Mesodermal cell (in vitro differentiated cells): Measurements from ENCODE around the gene RNF144B.

Source experiments
- H3K27ac ChIP-seq: 2 replicates; pipeline ENCODE4 v1.7.0; 2013; ENCODE audit warnings: mild to moderate bottlenecking, low read depth, low read length, moderate library complexity; ENCODE audit not compliant: severe bottlenecking
- H3K36me3 ChIP-seq: 2 replicates; pipeline ENCODE4 v1.7.1; 2013; ENCODE audit warnings: mild to moderate bottlenecking, low read length, moderate library complexity; ENCODE audit not compliant: control insufficient read depth, insufficient read depth
- H3K4me1 ChIP-seq: one replicate; pipeline ENCODE4 v1.7.1; 2013; ENCODE audit warnings: mild to moderate bottlenecking, low read length; ENCODE audit not compliant: insufficient read depth, control insufficient read depth, poor library complexity, severe bottlenecking
- H3K4me3 ChIP-seq: 2 replicates; pipeline ENCODE4 v1.7.0; 2013; ENCODE audit warnings: low read length, control low read depth, mild to moderate bottlenecking; ENCODE audit not compliant: insufficient read depth, poor library complexity, severe bottlenecking; ENCODE audit errors: extremely low read depth
- H3K9me3 ChIP-seq: 2 replicates; pipeline ENCODE4 v1.7.1; 2013; ENCODE audit warnings: mild to moderate bottlenecking, low read length, moderate library complexity; ENCODE audit not compliant: control insufficient read depth
- WGBS, 2 experiments: methylation state at CpG; one replicate each; pipeline ENCODE4 v1.1.5; 2013; ENCODE audit warnings: missing lambda C conversion rate in 2 of 2; ENCODE audit not compliant: insufficient coverage in 2 of 2; 5-methylcytosine and 5-hydroxymethylcytosine counted together

RNF144B gene

GRCh38 chr6:18497006-18497405 is 109.9 kb downstream of the RNF144B start:
- H3K4me1 ChIP-seq, result no peaks in the 10 kb centered on the region
- no peak overlapping the region for H3K4me3 ChIP-seq
- WGBS, 2 experiments, result 88 to 95% methylated on average over 1 to 2 of the region's 2 CpGs

GRCh38 chr6:18498408-18498807 is 111.3 kb downstream of the RNF144B start:
- Histone ChIP-seq H3K4me1 (peaks cover 4% of the 10 kb centered on the region), H3K27ac (no peak overlapping the region), H3K9me3 (no peaks in the 10 kb centered on the region), H3K4me3 (no peak overlapping the region), H3K36me3 (no peaks in the 10 kb centered on the region)
- WGBS, 2 experiments, result 50 to 64% methylated on average over 2 of the region's 2 CpGs

More at GRCh38 chr6:18497006-18497405, 109.9 kb downstream of the RNF144B start:
- Histone ChIP-seq H3K36me3 (no peaks in the 10 kb centered on the region), H3K9me3 (no peaks in the 10 kb centered on the region), H3K27ac (no peak overlapping the region)

- 96 to 97% methylated on average over 6 to 12 of the region's 12 CpGs for WGBS, 2 experiments
- Histone ChIP-seq H3K27ac (no peak overlapping the region), H3K9me3 (no peaks in the 10 kb centered on the region), H3K4me3 (no peak overlapping the region), H3K4me1 (peaks cover 5% of the 10 kb centered on the region), H3K36me3 (no peaks in the 10 kb centered on the region)
These were observed 113.9 kb downstream of the RNF144B start for GRCh38 chr6:18500921-18501662.

- Histone ChIP-seq H3K27ac (no peak overlapping the region), H3K4me3 (no peak overlapping the region), H3K36me3 (no peaks in the 10 kb centered on the region), H3K9me3 (no peaks in the 10 kb centered on the region), H3K4me1 (peaks cover 5% of the 10 kb centered on the region)
- WGBS, 2 experiments, result 83 to 87% methylated on average over 3 to 4 of the region's 4 CpGs
These were observed 114.5 kb downstream of the RNF144B start for GRCh38 chr6:18501663-18502013.

- Histone ChIP-seq H3K36me3 (no peaks in the 10 kb centered on the region), H3K27ac (no peak overlapping the region), H3K9me3 (no peaks in the 10 kb centered on the region), H3K4me1 (peaks cover 5% of the 10 kb centered on the region), H3K4me3 (no peak overlapping the region)
These were observed 116.0 kb downstream of the RNF144B start for GRCh38 chr6:18503206-18503592.

- peaks cover 5% of the 10 kb centered on the region for H3K4me1 ChIP-seq
- WGBS, 2 experiments, result 0 to 45% methylated on average over 3 to 8 of the region's 11 CpGs
- no peaks in the 10 kb centered on the region for H3K36me3 ChIP-seq
- no peak overlapping the region for H3K27ac ChIP-seq
- no peak overlapping the region for H3K4me3 ChIP-seq
- no peaks in the 10 kb centered on the region for H3K9me3 ChIP-seq
These were observed 116.6 kb downstream of the RNF144B start for GRCh38 chr6:18503593-18504231.

GRCh38 chr6:18504232-18504596 is 117.1 kb downstream of the RNF144B start:
- no peaks in the 10 kb centered on the region for H3K36me3 ChIP-seq
- H3K27ac ChIP-seq, result no peak overlapping the region
- H3K4me3 ChIP-seq, result no peak overlapping the region
- H3K4me1 ChIP-seq, result peaks cover 5% of the 10 kb centered on the region
- no peaks in the 10 kb centered on the region for H3K9me3 ChIP-seq
- WGBS, 2 experiments, result 50 to 57% methylated on average over 1 of the region's 2 CpGs

- Histone ChIP-seq H3K4me3 (no peak overlapping the region), H3K27ac (no peak overlapping the region), H3K36me3 (no peaks in the 10 kb centered on the region), H3K9me3 (no peaks in the 10 kb centered on the region), H3K4me1 (peaks cover 5% of the 10 kb centered on the region)
- WGBS, 2 experiments, result 89 to 92% methylated on average over 10 to 15 of the region's 15 CpGs
These were observed 119.3 kb downstream of the RNF144B start for GRCh38 chr6:18506382-18507017.

GRCh38 chr6:18507018-18507415 is 119.9 kb downstream of the RNF144B start:
- no peaks in the 10 kb centered on the region for H3K9me3 ChIP-seq
- H3K4me1 ChIP-seq, result peaks cover 5% of the 10 kb centered on the region
- H3K27ac ChIP-seq, result no peak overlapping the region
- no peak overlapping the region for H3K4me3 ChIP-seq
- H3K36me3 ChIP-seq, result no peaks in the 10 kb centered on the region
- 92 to 93% methylated on average over 6 to 7 of the region's 7 CpGs for WGBS, 2 experiments

GRCh38 chr6:18507561-18507960 is 120.4 kb downstream of the RNF144B start:
- no peaks in the 10 kb centered on the region for H3K9me3 ChIP-seq
- no peak overlapping the region for H3K4me3 ChIP-seq
- H3K27ac ChIP-seq, result no peak overlapping the region
- no peaks in the 10 kb centered on the region for H3K36me3 ChIP-seq
- no CpG with 5 or more reads among the region's 2 CpGs for WGBS, 2 experiments
- H3K4me1 ChIP-seq, result peaks cover 5% of the 10 kb centered on the region
